Vagina (tissue), 2 donors: Measurements from ENCODE around the gene NACC2. TPM values are rescaled to one million over a fixed set of nuclear protein-coding genes. Genes with fewer than 3 reads are reported as not detected.
A peak's percentile ranks its signal among the peaks of the same experiment; 100 is the strongest.

Source experiments
- DNase-seq, 2 donors: peaks; one replicate each; pipeline ENCODE4 v3.0.0-alpha.2; 2017; ENCODE audit errors: extremely low spot score in 2 of 2
- H3K27ac ChIP-seq: fragments of 200-600 bp; sonication (generic); one replicate; pipeline ENCODE4 v1.5.1; 2019
- H3K27me3 ChIP-seq: fragments of 200-600 bp; sonication (generic); one replicate; pipeline ENCODE4 v1.5.1; 2019
- H3K36me3 ChIP-seq, 2 donors: fragments of 200-600 bp; sonication (generic); one replicate each; pipeline ENCODE4 v1.5.1; 2017 to 2019
- H3K4me1 ChIP-seq: fragments of 200-600 bp; sonication (generic); one replicate; pipeline ENCODE4 v1.5.1; 2019
- H3K4me3 ChIP-seq, 2 donors: fragments of 200-600 bp; sonication (generic); 1 replicate in 1 of 2; 2 replicates in 1 of 2; pipeline ENCODE4 v1.5.1; 2016 to 2019
- H3K9me3 ChIP-seq: fragments of 200-600 bp; sonication (generic); one replicate; pipeline ENCODE4 v1.5.1; 2019
- CTCF ChIP-seq, 3 experiments: fragments of 450-650 bp in 2 of 3; fragments of 200-600 bp in 1 of 3; sonication (generic) in 1 of 3; IDR thresholded peaks; one replicate each; pipeline ENCODE4 v1.5.1; 2017 to 2019; ENCODE audit warnings: antibody characterized with exemption in 3 of 3, mild to moderate bottlenecking in 2 of 3, moderate library complexity in 2 of 3
- POLR2A ChIP-seq, 2 donors: fragments of 450-650 bp; IDR thresholded peaks; one replicate each; pipeline ENCODE4 v1.6.1; 2017; ENCODE audit warnings: antibody characterized with exemption in 2 of 2, mild to moderate bottlenecking in 2 of 2, moderate library complexity in 2 of 2
- POLR2AphosphoS5 ChIP-seq, 2 donors: sonication (generic); formaldehyde crosslinking; IDR thresholded peaks; one replicate each; pipeline ENCODE4 v1.9.0; 2017; ENCODE audit warnings: antibody characterized with exemption in 2 of 2, mild to moderate bottlenecking in 2 of 2, low read depth in 1 of 2; ENCODE audit not compliant: insufficient read depth in 1 of 2
- intact Hi-C: fragments of 100-400 bp; cut with DNase I; formaldehyde crosslinking; loops from one replicate; pipeline ENCODE4 v1.15.1; 2023
- total RNA-seq: library from RNA; depleted of rRNA; stranded (reverse); fragments of >200 nt; gene quantifications from one replicate; pipeline ENCODE4 v1.2.3, GENCODE V29; 2016

NACC2 gene
- total RNA-seq, 1 donor from 2014 or later, result 21.1 TPM

GRCh38 chr9:136050266-136050700 lies 44.8 kb downstream of the NACC2 start:
- no peaks in the 10 kb centered on the region for H3K27me3 ChIP-seq
- no peaks in the 10 kb centered on the region for H3K9me3 ChIP-seq
- DNase-seq, result no peak
- peak overlapping the region; percentile 43 to 65 for H3K4me3 ChIP-seq
- intact Hi-C loops, result no loop called here
- no peak overlapping the region for H3K27ac ChIP-seq
- peaks cover 52% of the 10 kb centered on the region for H3K4me1 ChIP-seq
- TF ChIP-seq POLR2AphosphoS5 (IDR thresholded peaks at IDR 0.05; ENCODE audit: insufficient read depth in 1 of 2, low read depth in 1 of 2), result no peak
- TF ChIP-seq POLR2A (IDR thresholded peaks at IDR 0.05), result no peak
- no peak for TF ChIP-seq CTCF (IDR thresholded peaks at IDR 0.05)
- H3K36me3 ChIP-seq, result peaks cover 0 to 12% of the 10 kb centered on the region in 2 donors

GRCh38 chr9:136049491-136050265 lies 45.4 kb downstream of the NACC2 start:
- Histone ChIP-seq H3K36me3 (peaks cover 0 to 12% of the 10 kb centered on the region in 2 donors), H3K4me1 (peaks cover 52% of the 10 kb centered on the region), H3K9me3 (no peaks in the 10 kb centered on the region), H3K27me3 (no peaks in the 10 kb centered on the region), H3K4me3 (no peak overlapping the region), H3K27ac (no peak overlapping the region)
- DNase-seq, result no peak
- intact Hi-C loops, result no loop called here
- TF ChIP-seq POLR2A (IDR thresholded peaks at IDR 0.05) (no peak), CTCF (IDR thresholded peaks at IDR 0.05) (no peak), POLR2AphosphoS5 (IDR thresholded peaks at IDR 0.05; ENCODE audit: insufficient read depth in 1 of 2, low read depth in 1 of 2) (no peak)

GRCh38 chr9:136048560-136049411 lies 46.3 kb downstream of the NACC2 start:
- no peak for DNase-seq
- H3K27me3 ChIP-seq, result no peaks in the 10 kb centered on the region
- intact Hi-C loops, result no loop called here
- peaks cover 43% of the 10 kb centered on the region for H3K4me1 ChIP-seq
- peaks cover 0 to 12% of the 10 kb centered on the region in 2 donors for H3K36me3 ChIP-seq
- H3K27ac ChIP-seq, result no peak overlapping the region
- no peaks in the 10 kb centered on the region for H3K9me3 ChIP-seq
- H3K4me3 ChIP-seq, result no peak overlapping the region
- TF ChIP-seq POLR2A (IDR thresholded peaks at IDR 0.05) (no peak), CTCF (IDR thresholded peaks at IDR 0.05) (no peak), POLR2AphosphoS5 (IDR thresholded peaks at IDR 0.05; ENCODE audit: insufficient read depth in 1 of 2, low read depth in 1 of 2) (no peak)

- no peaks in the 10 kb centered on the region for H3K9me3 ChIP-seq
- H3K27ac ChIP-seq, result no peak overlapping the region
- intact Hi-C loops, result no loop called here
- no peak overlapping the region for H3K4me3 ChIP-seq
- peaks cover 35% of the 10 kb centered on the region for H3K4me1 ChIP-seq
- peaks cover 0 to 12% of the 10 kb centered on the region in 2 donors for H3K36me3 ChIP-seq
- no peaks in the 10 kb centered on the region for H3K27me3 ChIP-seq
- TF ChIP-seq CTCF (IDR thresholded peaks at IDR 0.05) (no peak), POLR2AphosphoS5 (IDR thresholded peaks at IDR 0.05; ENCODE audit: insufficient read depth in 1 of 2, low read depth in 1 of 2) (no peak), POLR2A (IDR thresholded peaks at IDR 0.05) (no peak)
- DNase-seq, result no peak
Observed at GRCh38 chr9:136047775-136048559, 47.1 kb downstream of the NACC2 start.
